Measurements from ENCODE around the gene DNAJB8.

GRCh38 chr3:128505771-128506170, 39.1 kb upstream of the DNAJB8 start:
- no peak for TF ChIP-seq EZH2phosphoT487 (IDR thresholded peaks at IDR 0.05; ENCODE audit: borderline replicate concordance, low read depth, low read length)
- TF ChIP-seq CTCF (conservative IDR thresholded peaks at IDR 0.05; ENCODE audit: low read length), result no peak
